HG03520 (cell line): Measurements from ENCODE around the gene RFPL2.
"Not testable (repeated sequence)": the region's sequence is repeated elsewhere in the genome, so short reads cannot be mapped to it uniquely, and the experiment has no call there.

Experiments
- ATAC-seq: cut with Tn5 transposase; IDR thresholded peaks from one replicate; pipeline ENCODE4 v1.9.1; 2021; ENCODE audit warnings: mild to moderate bottlenecking, moderate library complexity; ENCODE audit not compliant: unreplicated experiment

Gene RFPL2

GRCh38 chr22:32175115-32175514, 29.8 kb downstream of the RFPL2 start:
- ATAC-seq = no peak

GRCh38 chr22:32165681-32166080, 39.2 kb downstream of the RFPL2 start:
- ATAC-seq = no peak

- no peak for ATAC-seq
Observed at GRCh38 chr22:32164075-32164860, 40.6 kb downstream of the RFPL2 start.

GRCh38 chr22:32160411-32160810, 44.5 kb downstream of the RFPL2 start:
- not testable (repeated sequence) for ATAC-seq

DNA sequence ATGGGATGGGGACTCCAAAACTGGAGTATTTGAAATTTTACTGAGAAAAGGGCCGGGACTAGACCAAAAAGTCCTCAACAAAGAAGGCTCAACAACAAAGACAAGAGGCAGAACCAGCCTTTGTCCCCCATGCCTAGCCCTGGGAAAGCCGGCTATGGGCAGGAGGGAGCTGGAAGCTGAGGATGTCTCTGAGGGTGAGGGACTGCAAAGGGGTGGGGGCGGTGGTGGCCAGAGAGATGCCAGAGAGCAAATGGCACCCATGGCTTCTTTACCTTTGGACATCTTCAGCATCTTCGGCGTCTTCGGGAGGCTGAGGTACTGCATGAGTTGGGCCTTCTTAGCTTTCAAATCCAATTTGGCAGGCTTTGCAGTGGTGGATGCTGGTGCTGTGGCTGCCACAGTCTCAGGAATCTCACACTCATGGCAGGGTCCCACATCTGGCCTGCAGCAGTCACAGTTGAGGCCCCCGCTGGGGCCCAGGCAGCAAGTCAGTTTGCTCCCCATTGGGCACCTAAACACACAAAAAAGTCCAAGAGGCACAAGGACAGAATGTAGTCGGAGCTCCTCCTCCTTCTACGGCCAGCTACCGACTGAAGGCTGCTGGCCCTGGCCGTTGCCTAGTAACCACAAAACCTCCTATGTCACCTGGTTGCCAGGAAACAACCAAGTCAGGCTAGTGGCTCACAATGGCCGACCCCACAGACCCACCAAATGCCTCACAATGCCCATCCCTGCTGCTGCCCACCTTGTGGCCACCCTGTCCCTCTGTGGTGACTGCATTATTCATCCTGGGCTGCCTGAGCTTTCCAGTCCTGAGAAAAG, 46.0 kb downstream of the RFPL2 start, which contains the start of gene C22orf42:
Gene C22orf42 (minus strand): TSS at position 592 of the 822 bp plus-strand sequence. CDS start 88 bp downstream, at position 504.
- no peak for ATAC-seq

DNA sequence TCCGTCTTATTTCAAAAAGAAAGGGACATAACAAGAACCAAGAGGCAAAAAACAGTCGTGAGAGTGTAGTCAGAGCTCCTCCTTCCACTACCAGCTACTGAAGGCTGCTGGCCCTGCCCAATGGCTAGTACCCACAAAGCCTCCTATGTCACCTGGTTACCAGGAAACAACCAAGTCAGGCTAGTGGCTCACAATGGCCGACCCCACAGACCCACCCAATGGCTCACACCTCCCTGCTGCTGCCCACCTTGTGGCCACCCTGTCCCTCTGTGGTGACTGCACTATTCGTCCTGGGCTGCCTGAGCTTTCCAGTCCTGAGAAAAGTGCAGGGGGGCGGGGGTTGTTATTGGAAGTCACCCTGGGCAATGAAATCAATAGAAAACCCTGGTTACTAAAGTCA, 47.2 kb downstream of the RFPL2 start:
- ATAC-seq = not testable (repeated sequence)

DNA sequence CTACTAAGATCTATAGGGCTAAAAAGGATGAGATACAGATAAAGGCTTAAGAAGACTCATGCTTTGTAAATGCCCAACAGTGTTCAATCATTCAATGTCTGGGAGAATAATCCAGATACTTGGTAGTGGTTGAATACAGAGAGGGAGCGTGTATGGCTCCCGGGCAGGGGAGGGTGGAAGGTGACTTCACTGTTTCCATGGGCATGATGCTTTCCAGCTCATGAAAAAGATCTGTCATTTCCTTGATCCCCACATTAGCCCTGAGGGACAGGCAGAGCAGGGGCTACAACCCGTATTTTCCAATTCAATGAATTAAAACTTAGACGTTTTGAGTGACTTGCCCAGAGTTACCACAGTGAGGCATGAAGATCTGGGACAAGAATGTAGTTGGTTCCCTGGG, 50.1 kb downstream of the RFPL2 start:
- not testable (repeated sequence) for ATAC-seq

- ATAC-seq = not testable (repeated sequence)
Observed at GRCh38 chr22:32151641-32152040, 53.2 kb downstream of the RFPL2 start.

GRCh38 chr22:32150647-32151046, 54.2 kb downstream of the RFPL2 start:
- not testable (repeated sequence) for ATAC-seq

DNA sequence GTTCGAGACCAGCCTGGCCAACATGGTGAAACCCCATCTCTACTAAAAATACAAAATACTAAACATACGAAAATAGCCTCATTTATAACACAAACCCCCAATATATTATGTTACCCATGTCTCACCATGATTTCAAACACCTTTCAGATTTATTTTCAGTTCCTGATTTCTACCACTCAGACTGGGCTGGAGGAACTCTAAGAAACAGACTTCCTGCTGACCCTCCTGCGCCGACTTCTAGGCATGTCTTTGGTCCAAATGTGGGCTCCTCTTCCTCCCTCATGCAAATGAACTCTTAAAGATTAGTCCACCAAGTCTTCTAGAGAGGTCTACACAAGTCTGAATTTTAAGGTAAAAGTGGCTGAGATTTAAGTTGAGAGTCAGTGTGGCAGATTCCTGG, 56.5 kb downstream of the RFPL2 start:
- not testable (repeated sequence) for ATAC-seq

DNA sequence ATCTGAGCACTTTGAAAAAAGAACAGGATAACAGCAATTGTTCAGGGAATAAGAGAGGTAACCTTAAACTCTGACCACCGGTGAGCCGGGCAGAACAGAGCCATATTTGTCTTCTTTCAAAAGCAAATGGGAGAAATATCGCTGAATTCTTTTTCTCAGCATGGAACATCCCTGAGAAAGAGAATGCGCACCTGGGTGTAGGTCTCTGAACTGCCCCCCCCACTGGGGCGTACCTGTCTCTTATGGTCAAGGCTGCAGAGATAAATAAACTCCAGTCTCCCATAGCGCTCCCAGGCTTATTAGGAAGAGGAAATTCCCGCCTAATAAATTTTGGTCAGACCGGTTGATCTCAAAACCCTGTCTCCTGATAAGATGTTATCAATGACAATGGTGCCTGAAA, 57.7 kb downstream of the RFPL2 start:
- not testable (repeated sequence) for ATAC-seq

- ATAC-seq = no peak
Observed at GRCh38 chr22:32144496-32145274, 60.2 kb downstream of the RFPL2 start.

- ATAC-seq = no peak
Observed at GRCh38 chr22:32142600-32142999, 62.3 kb downstream of the RFPL2 start.

DNA sequence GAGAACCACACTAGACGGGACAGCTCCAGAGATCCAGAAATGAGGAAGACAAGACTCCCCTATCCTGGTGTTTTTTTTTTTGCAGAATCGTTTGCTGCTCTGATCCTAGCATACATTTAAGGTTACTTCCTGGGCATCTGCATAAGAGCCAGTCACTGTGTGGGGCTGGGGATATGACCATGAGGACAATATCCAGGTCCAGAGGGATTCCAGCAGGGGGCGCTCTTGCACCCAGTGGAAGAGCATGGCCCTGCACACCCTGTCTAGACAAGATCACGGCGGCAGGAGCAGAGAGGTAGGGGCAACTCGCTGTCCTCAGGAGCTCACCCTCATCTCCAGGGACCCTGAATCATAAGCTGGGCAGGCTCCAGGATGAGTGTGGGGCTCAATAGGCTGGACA, 64.2 kb downstream of the RFPL2 start:
- ATAC-seq = not testable (repeated sequence)
